GM10266 (cell line): ENCODE measurements around the gene TGFBR3.

ENCODE experiments used
- DNase-seq: peaks from one replicate; pipeline ENCODE4 v3.0.0; 2012; ENCODE audit errors: extremely low spot score
- TF ChIP-seq, protein P1 (sequence below): IDR thresholded peaks from 2 replicates; pipeline ENCODE4 v1.5.1; 2012; ENCODE audit warnings: mild to moderate bottlenecking, low read depth; ENCODE audit not compliant: control insufficient read depth, insufficient read depth; ENCODE audit errors: missing control alignments

TGFBR3 gene

GRCh38 chr1:91787919-91788318 is 98.0 kb downstream of the TGFBR3 start:
- no peak for DNase-seq
- TF ChIP-seq, protein P1, sequence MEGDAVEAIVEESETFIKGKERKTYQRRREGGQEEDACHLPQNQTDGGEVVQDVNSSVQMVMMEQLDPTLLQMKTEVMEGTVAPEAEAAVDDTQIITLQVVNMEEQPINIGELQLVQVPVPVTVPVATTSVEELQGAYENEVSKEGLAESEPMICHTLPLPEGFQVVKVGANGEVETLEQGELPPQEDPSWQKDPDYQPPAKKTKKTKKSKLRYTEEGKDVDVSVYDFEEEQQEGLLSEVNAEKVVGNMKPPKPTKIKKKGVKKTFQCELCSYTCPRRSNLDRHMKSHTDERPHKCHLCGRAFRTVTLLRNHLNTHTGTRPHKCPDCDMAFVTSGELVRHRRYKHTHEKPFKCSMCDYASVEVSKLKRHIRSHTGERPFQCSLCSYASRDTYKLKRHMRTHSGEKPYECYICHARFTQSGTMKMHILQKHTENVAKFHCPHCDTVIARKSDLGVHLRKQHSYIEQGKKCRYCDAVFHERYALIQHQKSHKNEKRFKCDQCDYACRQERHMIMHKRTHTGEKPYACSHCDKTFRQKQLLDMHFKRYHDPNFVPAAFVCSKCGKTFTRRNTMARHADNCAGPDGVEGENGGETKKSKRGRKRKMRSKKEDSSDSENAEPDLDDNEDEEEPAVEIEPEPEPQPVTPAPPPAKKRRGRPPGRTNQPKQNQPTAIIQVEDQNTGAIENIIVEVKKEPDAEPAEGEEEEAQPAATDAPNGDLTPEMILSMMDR = no peak

- TF ChIP-seq, protein P1 = no peak
- DNase-seq = no peak
Measured at GRCh38 chr1:91784616-91785015, 101.3 kb downstream of the TGFBR3 start.

DNA sequence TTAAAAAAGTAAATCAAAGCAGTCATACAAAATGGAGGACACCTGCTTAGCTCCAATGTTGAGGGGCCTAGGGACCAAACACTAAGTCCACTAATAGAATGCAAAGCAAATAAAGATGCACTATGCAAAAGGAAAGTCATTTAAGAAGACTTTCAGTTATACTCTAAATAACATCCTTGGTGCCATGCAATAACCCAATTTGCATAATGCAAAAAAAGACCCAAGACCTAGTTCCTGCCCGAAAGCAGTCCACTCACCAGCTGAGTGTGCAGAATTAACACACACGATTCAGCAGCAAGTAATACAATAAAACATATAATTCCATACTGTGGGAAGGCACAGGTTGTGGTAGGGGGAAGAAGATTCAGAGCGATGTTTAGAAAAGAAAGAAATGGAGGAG is 101.8 kb downstream of the TGFBR3 start:
- DNase-seq = peak; percentile 10
- TF ChIP-seq, protein P1 = no peak

- TF ChIP-seq, protein P1 = no peak
- DNase-seq = no peak
Measured at GRCh38 chr1:91783423-91784170, 102.4 kb downstream of the TGFBR3 start.

DNA sequence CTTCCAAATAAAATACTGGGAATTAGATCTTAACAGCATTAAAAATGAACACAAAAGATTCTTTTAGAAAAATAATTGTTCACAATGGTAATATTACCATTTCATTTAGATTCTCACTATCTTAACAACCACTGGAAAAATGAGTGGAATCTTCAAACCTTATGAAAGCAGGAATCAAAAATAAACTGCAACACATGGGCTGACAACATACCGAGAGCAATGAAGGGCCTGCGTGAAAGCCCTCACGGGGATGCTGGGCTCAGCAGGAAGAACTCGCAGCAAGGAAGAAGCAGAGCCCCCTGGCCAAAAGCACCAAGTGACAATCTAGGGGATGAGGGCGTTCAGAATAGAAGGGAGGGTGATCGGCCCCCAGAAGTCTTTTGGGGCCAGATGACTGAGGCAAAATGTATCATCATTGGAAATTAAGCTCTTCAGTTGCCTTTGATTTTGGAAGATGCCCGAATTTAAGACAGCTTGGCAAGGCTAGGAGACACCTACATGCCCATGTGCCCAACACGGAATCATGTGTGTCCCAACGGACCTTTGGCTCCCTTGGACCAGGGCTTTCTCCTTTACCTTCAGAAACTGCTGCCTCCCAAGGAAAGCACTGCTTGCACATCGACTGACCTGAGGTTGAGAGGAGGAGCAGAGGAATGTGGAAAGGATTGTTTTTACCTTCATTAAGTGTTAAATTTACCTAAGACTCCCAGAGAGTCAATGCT is 103.9 kb downstream of the TGFBR3 start:
- TF ChIP-seq, protein P1 = no peak
- DNase-seq = no peak

- TF ChIP-seq, protein P1 = no peak
- DNase-seq = no peak
Measured at GRCh38 chr1:91781371-91781825, 104.6 kb downstream of the TGFBR3 start.

- no peak for DNase-seq
- TF ChIP-seq, protein P1 = no peak
Measured at GRCh38 chr1:91779548-91780021, 106.4 kb downstream of the TGFBR3 start.
